Activated naive CD4-positive, alpha-beta T cell treated with anti-CD3 and anti-CD28 coated beads for 36 hours (primary cell): Measurements from ENCODE around the gene NSMCE3. TPM values are rescaled to one million over a fixed set of nuclear protein-coding genes. Genes with fewer than 3 reads are reported as not detected.
A peak's percentile ranks its signal among the peaks of the same experiment; 100 is the strongest.

Experiments used
- CTCF ChIA-PET: fragments of 350-600 bp; sonication (Branson Sonifier 250); formaldehyde crosslinking; loops from one replicate; lab custom pipeline; 2021; ENCODE audit warnings: antibody characterized with exemption; lab: Charles Lee
- DNase-seq: peaks from one replicate; pipeline ENCODE4 v3.0.0-alpha.2; 2020
- H3K27ac Mint-ChIP-seq: one replicate; pipeline ENCODE4 v1.8.0; 2021; ENCODE audit warnings: mild to moderate bottlenecking, mixed read lengths
- H3K27me3 Mint-ChIP-seq: one replicate; pipeline ENCODE4 v1.8.0; 2021; ENCODE audit warnings: low read depth, mixed read lengths
- H3K36me3 Mint-ChIP-seq: one replicate; pipeline ENCODE4 v1.8.0; 2021; ENCODE audit warnings: low read depth, mixed read lengths
- H3K4me1 Mint-ChIP-seq: one replicate; pipeline ENCODE4 v1.8.0; 2021; ENCODE audit warnings: low read depth, mixed read lengths
- H3K4me3 Mint-ChIP-seq: one replicate; pipeline ENCODE4 v1.8.0; 2021; ENCODE audit warnings: mild to moderate bottlenecking, moderate library complexity, mixed read lengths
- H3K9me3 Mint-ChIP-seq: one replicate; pipeline ENCODE4 v1.8.0; 2021; ENCODE audit warnings: mixed read lengths
- intact Hi-C: fragments of 100-400 bp; cut with micrococcal nuclease; formaldehyde crosslinking; loops from one replicate; pipeline ENCODE4 v1.15.1; 2023
- total RNA-seq, 2 experiments: library from RNA; stranded (reverse); gene quantifications; one replicate each; pipeline ENCODE4 v1.2.3, GENCODE V29; 2021

NSMCE3 gene
- total RNA-seq: 1 to 10 TPM; 6.1 to 6.6 TPM

- H3K36me3 Mint-ChIP-seq: peaks cover 2% of the 10 kb centered on the region
- H3K4me1 Mint-ChIP-seq: peaks cover 27% of the 10 kb centered on the region
- CTCF ChIA-PET: interaction anchor here (0.8 kb wide), 1 partner anchor 83 kb away, joined by 5 read pairs; no protein-coding TSS in a partner anchor
- peak within 1 kb of the TSS; percentile 96 for H3K4me3 Mint-ChIP-seq
- peak; percentile 90 for DNase-seq
- peak within 1 kb of the TSS; percentile 95 for H3K27ac Mint-ChIP-seq
- H3K27me3 Mint-ChIP-seq: no peaks in the 10 kb centered on the region
- intact Hi-C loops: loop anchor here (5.0 to 10.0 kb wide), 3 partner anchors 165 to 382 kb away; partner anchors contain the start of gene APBA2
- H3K9me3 Mint-ChIP-seq: no peaks in the 10 kb centered on the region
Observed at GRCh38 chr15:29269485-29270168, at the start of gene NSMCE3. NSMCE3 (minus strand) TSS chr15:29269822; CDS start chr15:29269705, 117 bp downstream.

GRCh38 chr15:29316422-29316821, 46.8 kb upstream of the NSMCE3 start:
- H3K4me1 Mint-ChIP-seq: no peaks in the 10 kb centered on the region
- CTCF ChIA-PET: no interaction called here
- peaks cover 3% of the 10 kb centered on the region for H3K9me3 Mint-ChIP-seq
- intact Hi-C loops: no loop called here
- H3K27ac Mint-ChIP-seq: no peak overlapping the region
- H3K4me3 Mint-ChIP-seq: no peak overlapping the region
- no peaks in the 10 kb centered on the region for H3K36me3 Mint-ChIP-seq
- H3K27me3 Mint-ChIP-seq: peaks cover 4% of the 10 kb centered on the region
- no peak for DNase-seq

- Mint-ChIP-seq H3K27ac (no peak overlapping the region), H3K4me3 (no peak overlapping the region), H3K27me3 (no peaks in the 10 kb centered on the region), H3K9me3 (no peaks in the 10 kb centered on the region), H3K36me3 (no peaks in the 10 kb centered on the region), H3K4me1 (no peaks in the 10 kb centered on the region)
- no peak for DNase-seq
- intact Hi-C loops: no loop called here
- CTCF ChIA-PET: interaction anchor here (0.7 kb wide), 1 partner anchor 41 kb away, joined by 3 read pairs; no protein-coding TSS in a partner anchor
Observed at GRCh38 chr15:29312387-29312786, 42.8 kb upstream of the NSMCE3 start.

- no peaks in the 10 kb centered on the region for H3K27me3 Mint-ChIP-seq
- H3K4me1 Mint-ChIP-seq: no peaks in the 10 kb centered on the region
- H3K4me3 Mint-ChIP-seq: no peak overlapping the region
- CTCF ChIA-PET: no interaction called here
- no peak for DNase-seq
- intact Hi-C loops: no loop called here
- H3K27ac Mint-ChIP-seq: no peak overlapping the region
- H3K36me3 Mint-ChIP-seq: no peaks in the 10 kb centered on the region
- H3K9me3 Mint-ChIP-seq: no peaks in the 10 kb centered on the region
Observed at GRCh38 chr15:29311696-29312095, 42.1 kb upstream of the NSMCE3 start.

- Mint-ChIP-seq H3K9me3 (no peaks in the 10 kb centered on the region), H3K4me1 (no peaks in the 10 kb centered on the region), H3K36me3 (no peaks in the 10 kb centered on the region), H3K4me3 (no peak overlapping the region), H3K27ac (no peak overlapping the region), H3K27me3 (peaks cover 5% of the 10 kb centered on the region)
- no peak for DNase-seq
- CTCF ChIA-PET: no interaction called here
- intact Hi-C loops: no loop called here
Observed at GRCh38 chr15:29309139-29309538, 39.5 kb upstream of the NSMCE3 start.

GRCh38 chr15:29308299-29308698, 38.7 kb upstream of the NSMCE3 start:
- CTCF ChIA-PET: no interaction called here
- Mint-ChIP-seq H3K27ac (no peak overlapping the region), H3K27me3 (peaks cover 5% of the 10 kb centered on the region), H3K4me1 (no peaks in the 10 kb centered on the region), H3K9me3 (no peaks in the 10 kb centered on the region), H3K36me3 (no peaks in the 10 kb centered on the region), H3K4me3 (no peak overlapping the region)
- DNase-seq: no peak
- intact Hi-C loops: no loop called here

GRCh38 chr15:29305556-29305955, 35.9 kb upstream of the NSMCE3 start:
- CTCF ChIA-PET: no interaction called here
- Mint-ChIP-seq H3K27me3 (peaks cover 5% of the 10 kb centered on the region), H3K4me3 (no peak overlapping the region), H3K4me1 (no peaks in the 10 kb centered on the region), H3K36me3 (no peaks in the 10 kb centered on the region), H3K9me3 (no peaks in the 10 kb centered on the region), H3K27ac (no peak overlapping the region)
- no peak for DNase-seq
- intact Hi-C loops: no loop called here

GRCh38 chr15:29302871-29303270, 33.2 kb upstream of the NSMCE3 start:
- intact Hi-C loops: no loop called here
- Mint-ChIP-seq H3K36me3 (no peaks in the 10 kb centered on the region), H3K4me3 (no peak overlapping the region), H3K9me3 (no peaks in the 10 kb centered on the region), H3K27me3 (peaks cover 5% of the 10 kb centered on the region), H3K4me1 (no peaks in the 10 kb centered on the region), H3K27ac (no peak overlapping the region)
- no peak for DNase-seq
- CTCF ChIA-PET: interaction anchor here (1.6 kb wide), 1 partner anchor 163 kb away, joined by 5 read pairs; no protein-coding TSS in a partner anchor

GRCh38 chr15:29299784-29300183, 30.2 kb upstream of the NSMCE3 start:
- Mint-ChIP-seq H3K4me1 (no peaks in the 10 kb centered on the region), H3K9me3 (peaks cover 4% of the 10 kb centered on the region), H3K4me3 (no peak overlapping the region), H3K36me3 (no peaks in the 10 kb centered on the region), H3K27ac (no peak overlapping the region), H3K27me3 (no peaks in the 10 kb centered on the region)
- intact Hi-C loops: no loop called here
- CTCF ChIA-PET: no interaction called here
- no peak for DNase-seq

GRCh38 chr15:29299331-29299730, 29.7 kb upstream of the NSMCE3 start:
- Mint-ChIP-seq H3K27ac (no peak overlapping the region), H3K27me3 (no peaks in the 10 kb centered on the region), H3K9me3 (peaks cover 4% of the 10 kb centered on the region), H3K36me3 (no peaks in the 10 kb centered on the region), H3K4me1 (no peaks in the 10 kb centered on the region), H3K4me3 (no peak overlapping the region)
- intact Hi-C loops: no loop called here
- no peak for DNase-seq
- CTCF ChIA-PET: no interaction called here

GRCh38 chr15:29294732-29295325, 25.2 kb upstream of the NSMCE3 start:
- Mint-ChIP-seq H3K36me3 (no peaks in the 10 kb centered on the region), H3K9me3 (peaks cover 4% of the 10 kb centered on the region), H3K27me3 (no peaks in the 10 kb centered on the region), H3K27ac (no peak overlapping the region), H3K4me3 (no peak overlapping the region), H3K4me1 (no peaks in the 10 kb centered on the region)
- CTCF ChIA-PET: no interaction called here
- no peak for DNase-seq
- intact Hi-C loops: no loop called here

GRCh38 chr15:29291067-29291845, 21.6 kb upstream of the NSMCE3 start:
- Mint-ChIP-seq H3K4me3 (no peak overlapping the region), H3K27me3 (peaks cover 7% of the 10 kb centered on the region), H3K9me3 (no peaks in the 10 kb centered on the region), H3K27ac (no peak overlapping the region), H3K4me1 (no peaks in the 10 kb centered on the region), H3K36me3 (no peaks in the 10 kb centered on the region)
- CTCF ChIA-PET: no interaction called here
- intact Hi-C loops: no loop called here
- no peak for DNase-seq
